Diencephalon (tissue), 1 donor: Measurements from ENCODE around the gene EPM2A. TPM values are rescaled to one million over a fixed set of nuclear protein-coding genes. Genes with fewer than 3 reads are reported as not detected.

Experiments used
- small RNA-seq: library from RNA; depleted of rRNA; stranded (forward); fragments of <200 nt; gene quantifications from one replicate; pipeline ENCODE3, GENCODE V24; 2014
- total RNA-seq: library from RNA; depleted of rRNA; stranded (reverse); fragments of >200 nt; gene quantifications from one replicate; pipeline ENCODE4 v1.2.3, GENCODE V29; 2014

EPM2A gene
- 23.1 TPM for total RNA-seq

GRCh38 chr6:145735356-145736165 is at the start of gene EPM2A:
TSS of gene EPM2A (minus strand) at chr6:145735520. CDS start at chr6:145735498, 22 bp downstream.

Small RNA genes lying within 50 kb of the gene (small RNA-seq; reads per million reads assigned to genes)
- not detected for gene AL023806.2

Other genes starting within 250 kb of the EPM2A start
- 87.7 TPM for gene FBXO30, start 79.3 kb upstream of the EPM2A start, total RNA-seq
- gene SHPRH, start 228.8 kb upstream of the EPM2A start, total RNA-seq, result 66.4 TPM